NB4 (cell line): ENCODE measurements around the gene FNDC1.

ENCODE experiments used
- DNase-seq: peaks from one replicate; pipeline ENCODE4 v3.0.0; 2010; ENCODE audit warnings: low read depth
- H3K4me3 ChIP-seq: one replicate; pipeline ENCODE4 v1.5.1; 2011; ENCODE audit warnings: mild to moderate bottlenecking, low read depth, low read length, moderate library complexity
- CTCF ChIP-seq: IDR thresholded peaks from one replicate; pipeline ENCODE4 v1.5.1; 2012; ENCODE audit warnings: low read depth, low read length
- MAX ChIP-seq: IDR thresholded peaks from 2 replicates; pipeline ENCODE4 v1.6.1; 2011; ENCODE audit warnings: low read depth, low read length
- MYC ChIP-seq: IDR thresholded peaks from 2 replicates; pipeline ENCODE4 v1.6.1; 2011; ENCODE audit warnings: low read depth, low read length
- POLR2A ChIP-seq: IDR thresholded peaks from 2 replicates; pipeline ENCODE4 v1.6.1; 2011; ENCODE audit warnings: mild to moderate bottlenecking; ENCODE audit not compliant: insufficient read length; ENCODE audit errors: extremely low read depth

Gene FNDC1

GRCh38 chr6:159238920-159239558, 69.8 kb downstream of the FNDC1 start:
- DNase-seq = no peak
- H3K4me3 ChIP-seq = no peak overlapping the region
- TF ChIP-seq MYC (no peak), POLR2A (no peak), MAX (no peak), CTCF (no peak)

GRCh38 chr6:159249128-159249527, 79.9 kb downstream of the FNDC1 start:
- TF ChIP-seq MAX (no peak), POLR2A (no peak), CTCF (no peak), MYC (no peak)
- DNase-seq = no peak
- no peak overlapping the region for H3K4me3 ChIP-seq

DNA sequence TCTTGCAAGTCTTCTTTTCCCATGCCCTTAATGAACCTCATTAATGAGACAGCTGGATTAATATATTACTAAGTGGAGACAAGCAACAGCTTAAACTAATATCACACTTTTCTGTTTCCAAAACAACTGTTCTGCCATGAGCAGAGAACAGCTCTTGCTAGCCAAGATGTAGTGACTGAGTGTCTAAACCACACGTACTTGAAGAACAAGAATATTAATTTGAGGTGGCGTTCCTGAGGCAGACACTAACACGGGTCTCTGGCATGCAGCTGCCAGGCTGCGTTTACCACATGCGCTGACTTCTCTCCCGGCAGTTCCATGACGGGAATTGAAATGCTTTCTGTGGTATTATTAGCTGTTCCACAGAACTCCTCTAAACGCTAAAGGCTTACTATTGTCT, 80.6 kb downstream of the FNDC1 start:
- TF ChIP-seq CTCF (no peak), MAX (no peak), POLR2A (no peak), MYC (no peak)
- no peak overlapping the region for H3K4me3 ChIP-seq
- DNase-seq = no peak

GRCh38 chr6:159250633-159251032, 81.4 kb downstream of the FNDC1 start:
- TF ChIP-seq MAX (no peak), MYC (no peak), CTCF (no peak), POLR2A (no peak)
- no peak for DNase-seq
- no peak overlapping the region for H3K4me3 ChIP-seq

GRCh38 chr6:159252955-159253508, 83.8 kb downstream of the FNDC1 start:
- DNase-seq = peak; percentile 57
- H3K4me3 ChIP-seq = no peak overlapping the region
- no peak for TF ChIP-seq POLR2A
- TF ChIP-seq CTCF = peak; percentile 63

DNA sequence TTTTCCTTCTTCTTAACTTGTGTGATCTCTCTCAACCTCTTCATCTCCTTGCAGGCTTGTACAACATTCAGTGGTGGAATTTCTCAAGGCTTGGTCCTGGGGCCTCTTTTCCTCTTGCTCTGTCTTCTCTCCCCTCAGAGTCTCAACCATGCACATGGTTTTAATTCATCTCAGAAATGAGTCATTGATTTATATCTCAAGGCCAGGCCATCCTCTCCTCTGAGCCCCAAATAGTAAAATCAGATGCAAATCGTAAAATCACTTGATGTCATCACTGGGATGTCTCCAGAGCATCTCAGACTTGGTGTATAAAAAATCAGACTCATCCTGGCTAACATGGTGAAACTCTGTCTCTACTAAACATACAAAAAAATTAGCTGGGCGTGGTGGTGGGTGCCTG, 85.0 kb downstream of the FNDC1 start:
- TF ChIP-seq POLR2A (no peak), MAX (no peak), CTCF (no peak), MYC (no peak)
- H3K4me3 ChIP-seq = no peak overlapping the region
- no peak for DNase-seq
